IMR-90 (cell line): Measurements from ENCODE around the gene MLIP. TPM values are rescaled to one million over a fixed set of nuclear protein-coding genes. Genes with fewer than 3 reads are reported as not detected.

Source experiments
- ATAC-seq: fragments of 200-7000 bp; cut with Tn5 transposase; 2 replicates; pipeline ENCODE4 v1.9.1; 2020; ENCODE audit warnings: low read depth, mild to moderate bottlenecking, moderate library complexity
- BruUV-seq: library from RNA; stranded (reverse); fragments of 400-500 nt; replicated peaks from 2 replicates; lab custom pipeline; 2021; lab: Mats Ljungman, UMichigan
- CTCF ChIA-PET: fragments of 300-600 bp; formaldehyde crosslinking; extraction: SDS; loops from one replicate; lab custom pipeline; 2021; ENCODE audit warnings: antibody characterized with exemption; lab: Yijun Ruan, JAX
- POLR2A ChIA-PET: fragments of 300-600 bp; sonication (Branson Sonifier 250); formaldehyde crosslinking; loops from one replicate; lab custom pipeline; 2022; ENCODE audit warnings: antibody characterized with exemption; ENCODE audit not compliant: unreplicated experiment; lab: Charles Lee
- DNase-seq: peaks from one replicate; pipeline ENCODE4 v3.0.0; 2013
- H2AFZ ChIP-seq: replicated peaks from 2 replicates; pipeline ENCODE3; 2013; ENCODE audit warnings: low read length, mild to moderate bottlenecking; ENCODE audit not compliant: poor library complexity
- H2AK5ac ChIP-seq: 2 replicates; pipeline ENCODE4 v1.6.1; 2013; ENCODE audit warnings: low read depth, low read length, inconsistent platforms
- H2AK9ac ChIP-seq: replicated peaks from 2 replicates; pipeline ENCODE3; 2013; ENCODE audit warnings: mild to moderate bottlenecking, low read depth, low read length, moderate library complexity; ENCODE audit not compliant: poor library complexity
- H2BK120ac ChIP-seq: 2 replicates; pipeline ENCODE4 v1.6.1; 2013; ENCODE audit warnings: low read depth, low read length, inconsistent platforms
- H2BK15ac ChIP-seq: 3 replicates; pipeline ENCODE4 v1.6.1; 2013; ENCODE audit warnings: low read depth, low read length, inconsistent platforms
- H2BK20ac ChIP-seq: 2 replicates; pipeline ENCODE4 v1.6.1; 2013; ENCODE audit warnings: low read depth, mild to moderate bottlenecking, inconsistent platforms, low read length, moderate library complexity
- H2BK5ac ChIP-seq: 2 replicates; pipeline ENCODE4 v1.6.1; 2013; ENCODE audit warnings: mild to moderate bottlenecking, low read depth, low read length, inconsistent platforms; ENCODE audit not compliant: poor library complexity, severe bottlenecking
- H3K14ac ChIP-seq: replicated peaks from 2 replicates; pipeline ENCODE4 v1.6.1; 2013; ENCODE audit warnings: low read depth, low read length, inconsistent platforms
- H3K18ac ChIP-seq: 2 replicates; pipeline ENCODE4 v1.6.1; 2013; ENCODE audit warnings: low read depth, low read length, control low read depth
- H3K23ac ChIP-seq: 2 replicates; pipeline ENCODE4 v1.6.1; 2013; ENCODE audit warnings: low read depth, low read length, inconsistent platforms
- H3K27ac ChIP-seq: 2 replicates; pipeline ENCODE4 v1.5.1; 2013; ENCODE audit warnings: mild to moderate bottlenecking, control low read depth, low read length; ENCODE audit not compliant: insufficient read depth
- H3K27me3 ChIP-seq: 2 replicates; pipeline ENCODE4 v1.6.1; 2013; ENCODE audit warnings: low read length; ENCODE audit not compliant: control insufficient read depth, insufficient read depth
- H3K36me3 ChIP-seq: 2 replicates; pipeline ENCODE4 v1.6.1; 2013; ENCODE audit warnings: low read length, mixed read lengths; ENCODE audit not compliant: control insufficient read depth, insufficient read depth
- H3K4ac ChIP-seq: 2 replicates; pipeline ENCODE4 v1.6.1; 2013; ENCODE audit warnings: low read depth, low read length, inconsistent platforms
- H3K4me1 ChIP-seq: 2 replicates; pipeline ENCODE4 v1.6.1; 2013; ENCODE audit warnings: low read length, mixed read lengths; ENCODE audit not compliant: control insufficient read depth, insufficient read depth
- H3K4me2 ChIP-seq: 2 replicates; pipeline ENCODE4 v1.6.1; 2013; ENCODE audit warnings: low read depth, mild to moderate bottlenecking, control low read depth, low read length, moderate library complexity
- H3K4me3 ChIP-seq: 2 replicates; pipeline ENCODE4 v1.5.1; 2013; ENCODE audit warnings: low read depth, mild to moderate bottlenecking, control low read depth, low read length, moderate library complexity; ENCODE audit not compliant: insufficient read depth
- H3K56ac ChIP-seq: 2 replicates; pipeline ENCODE4 v1.6.1; 2013; ENCODE audit warnings: low read length, inconsistent platforms; ENCODE audit not compliant: insufficient read depth; ENCODE audit errors: extremely low read depth
- H3K79me1 ChIP-seq, 2 experiments: 2 replicates each; pipeline ENCODE4 v1.6.1; 2013; ENCODE audit warnings: low read length in 2 of 2, inconsistent platforms in 1 of 2, low read depth in 1 of 2
- H3K9ac ChIP-seq: 2 replicates; pipeline ENCODE4 v1.6.1; 2013; ENCODE audit warnings: low read depth, low read length, control low read depth
- H3K9me1 ChIP-seq: 2 replicates; pipeline ENCODE4 v1.6.1; 2013; ENCODE audit warnings: low read length, inconsistent platforms; ENCODE audit not compliant: insufficient read depth
- H3K9me3 ChIP-seq: 2 replicates; pipeline ENCODE4 v1.6.1; 2013; ENCODE audit warnings: low read length; ENCODE audit not compliant: control insufficient read depth, insufficient read depth
- H4K20me1 ChIP-seq: 2 replicates; pipeline ENCODE4 v1.6.1; 2013; ENCODE audit warnings: low read length, inconsistent platforms; ENCODE audit not compliant: insufficient read depth
- H4K5ac ChIP-seq: 2 replicates; pipeline ENCODE4 v1.6.1; 2013; ENCODE audit warnings: mild to moderate bottlenecking, low read depth, low read length, control low read depth
- H4K8ac ChIP-seq, 2 experiments: 2 replicates each; pipeline ENCODE4 v1.6.1; 2013; ENCODE audit warnings: low read depth in 2 of 2, low read length in 2 of 2, control low read depth in 1 of 2, inconsistent platforms in 1 of 2
- H4K91ac ChIP-seq: 2 replicates; pipeline ENCODE4 v1.6.1; 2013; ENCODE audit warnings: low read depth, low read length, inconsistent platforms; ENCODE audit not compliant: insufficient read depth
- BHLHE40 ChIP-seq: fragments of 150-350 bp; IDR thresholded peaks from 2 replicates; pipeline ENCODE4 v1.6.1; 2016; ENCODE audit warnings: mild to moderate bottlenecking, low read depth, low read length
- CEBPB ChIP-seq: IDR thresholded peaks from 2 replicates; pipeline ENCODE4 v1.6.1; 2012; ENCODE audit warnings: low read depth, low read length, improper control_type of control experiment
- CHD1 ChIP-seq: IDR thresholded peaks from 2 replicates; pipeline ENCODE4 v1.6.1; 2012; ENCODE audit warnings: low read depth, low read length, improper control_type of control experiment
- CTCF ChIP-seq: conservative IDR thresholded peaks from 2 replicates; pipeline ENCODE4 v1.5.1; 2012; ENCODE audit warnings: mild to moderate bottlenecking, low read depth, low read length, improper control_type of control experiment
- ELK1 ChIP-seq: fragments of 150-350 bp; IDR thresholded peaks from 2 replicates; pipeline ENCODE4 v1.6.1; 2016; ENCODE audit warnings: low read depth, mild to moderate bottlenecking, low read length, moderate library complexity, borderline replicate concordance
- FOS ChIP-seq: fragments of 150-350 bp; IDR thresholded peaks from 2 replicates; pipeline ENCODE4 v1.6.1; 2016; ENCODE audit warnings: low read depth, low read length
- MAFK ChIP-seq: IDR thresholded peaks from 2 replicates; pipeline ENCODE4 v1.6.1; 2012; ENCODE audit warnings: low read depth, low read length, improper control_type of control experiment
- MAZ ChIP-seq: IDR thresholded peaks from 2 replicates; pipeline ENCODE4 v1.6.1; 2012; ENCODE audit warnings: low read depth, mild to moderate bottlenecking, low read length, improper control_type of control experiment, moderate library complexity, borderline replicate concordance
- MXI1 ChIP-seq: IDR thresholded peaks from 2 replicates; pipeline ENCODE4 v1.6.1; 2012; ENCODE audit warnings: low read depth, mild to moderate bottlenecking, low read length, moderate library complexity, borderline replicate concordance
- NFE2L2 ChIP-seq: fragments of 150-350 bp; IDR thresholded peaks from 2 replicates; pipeline ENCODE4 v1.6.1; 2016; ENCODE audit warnings: low read depth, mild to moderate bottlenecking, low read length
- POLR2A ChIP-seq: IDR thresholded peaks from 2 replicates; pipeline ENCODE4 v1.6.1; 2012; ENCODE audit warnings: mild to moderate bottlenecking, low read depth, low read length
- RAD21 ChIP-seq: IDR thresholded peaks from 2 replicates; pipeline ENCODE4 v1.6.1; 2012; ENCODE audit warnings: low read length, improper control_type of control experiment
- RCOR1 ChIP-seq: IDR thresholded peaks from 2 replicates; pipeline ENCODE4 v1.6.1; 2012; ENCODE audit warnings: mild to moderate bottlenecking, low read length, improper control_type of control experiment; ENCODE audit not compliant: insufficient replicate concordance
- RFX5 ChIP-seq: IDR thresholded peaks from 2 replicates; pipeline ENCODE4 v1.8.0; 2012; ENCODE audit warnings: low read depth, mild to moderate bottlenecking, low read length, moderate library complexity
- SMC3 ChIP-seq: fragments of 150-350 bp; IDR thresholded peaks from 2 replicates; pipeline ENCODE4 v1.6.1; 2016; ENCODE audit warnings: low read depth, mild to moderate bottlenecking, antibody characterized with exemption, low read length, moderate library complexity
- USF2 ChIP-seq: fragments of 150-350 bp; IDR thresholded peaks from 2 replicates; pipeline ENCODE4 v1.6.1; 2017; ENCODE audit warnings: mild to moderate bottlenecking, antibody characterized with exemption, low read length, low read depth
- WGBS, 2 experiments: methylation state at CpG; one replicate each; pipeline versions ENCODE4 v1.1.5 to v1.1.7; 2013; ENCODE audit warnings: missing lambda C conversion rate in 2 of 2; ENCODE audit not compliant: insufficient read length in 1 of 2; ENCODE audit errors: extremely low coverage in 2 of 2; 5-methylcytosine and 5-hydroxymethylcytosine counted together
- dilution Hi-C: fragments of 300-500 bp; cut with HindIII; formaldehyde crosslinking; loops from one replicate; pipeline ENCODE4 v1.14.3; 2018; ENCODE audit warnings: low sequenced_read_pairs; ENCODE audit not compliant: unreplicated experiment
- in situ Hi-C: fragments of 300-500 bp; cut with MboI; formaldehyde crosslinking; loops from 3 replicates; pipeline ENCODE4 v1.14.3; 2019; ENCODE audit warnings: low sequenced_read_pairs, inconsistent platforms, mixed read lengths
- intact Hi-C: fragments of 100-400 bp; cut with micrococcal nuclease; formaldehyde crosslinking; loops from 2 replicates; pipeline ENCODE4 v1.10.0; 2022
- polyA plus RNA-seq, 3 experiments: library from polyadenylated mRNA; depleted of rRNA; stranded (reverse); fragments of >200 nt; gene quantifications; 2 replicates each; pipeline ENCODE4 v1.2.3, GENCODE V29; 2012; ENCODE audit warnings: low replicate concordance in 1 of 3
- total RNA-seq: library from RNA; depleted of rRNA; stranded (reverse); fragments of >200 nt; gene quantifications from 2 replicates; pipeline ENCODE4 v1.2.3, GENCODE V29; 2012

The MLIP gene
- total and polyA plus RNA-seq, 2 of the 4 experiments (the other 2 are of a cell fraction), result not detected

- Histone ChIP-seq H3K23ac (no peak overlapping the region), H4K5ac (no peak overlapping the region), H2AK5ac (no peak overlapping the region), H2BK5ac (no peak overlapping the region), H2BK15ac (no peak overlapping the region), H3K4ac (no peak overlapping the region), H2BK20ac (no peak overlapping the region), H3K27ac (no peak overlapping the region), H3K27me3 (no peaks in the 10 kb centered on the region), H3K9me3 (no peaks in the 10 kb centered on the region), H4K20me1 (no peaks in the 10 kb centered on the region), H3K79me1 (no peaks in the 10 kb centered on the region), H3K9me1 (no peaks in the 10 kb centered on the region), H2AK9ac (no peak overlapping the region), H3K14ac (no peak overlapping the region), H2AFZ (no peak overlapping the region), H3K4me1 (no peaks in the 10 kb centered on the region), H3K36me3 (no peaks in the 10 kb centered on the region), H2BK120ac (no peak overlapping the region), H3K9ac (no peak overlapping the region), H4K91ac (no peak overlapping the region), H3K4me3 (no peak overlapping the region), H3K4me2 (no peak overlapping the region), H3K18ac (no peak overlapping the region), H4K8ac (no peak overlapping the region), H3K56ac (no peak overlapping the region)
- WGBS, 2 experiments, result no CpG with 5 or more reads among the region's 3 CpGs
- POLR2A ChIA-PET, result no interaction called here
- BruUV-seq, result no TSS peak
- DNase-seq, result no peak
- in situ Hi-C loops, result no loop called here
- no peak for ATAC-seq
- TF ChIP-seq RFX5, result no peak
- TF ChIP-seq RCOR1, result no peak
- TF ChIP-seq FOS, result no peak
- TF ChIP-seq MAFK, result no peak
- no peak for TF ChIP-seq CTCF
- TF ChIP-seq BHLHE40, result no peak
- no peak for TF ChIP-seq MXI1
- TF ChIP-seq ELK1, result no peak
- TF ChIP-seq POLR2A, result no peak
- TF ChIP-seq SMC3, result no peak
- no peak for TF ChIP-seq CHD1
- TF ChIP-seq CEBPB, result no peak
- TF ChIP-seq USF2, result no peak
- no peak for TF ChIP-seq RAD21
- TF ChIP-seq NFE2L2, result no peak
- TF ChIP-seq MAZ, result no peak
- intact Hi-C loops, result no loop called here
- dilution Hi-C loops, result no loop called here
- CTCF ChIA-PET, result no interaction called here
These were observed 105.8 kb downstream of the MLIP start for GRCh38 chr6:54217018-54217417.
